ENCODE data around the gene ZNF584. TPM values are rescaled to one million over a fixed set of nuclear protein-coding genes. Genes with fewer than 3 reads are reported as not detected.

The ZNF584 gene
- polyA plus RNA-seq, 1 donor from 2014 or later = 29.6 TPM

GRCh38 chr19:58381460-58382212 lies 26.8 kb upstream of the ZNF584 start:
- Histone ChIP-seq H3F3A (ENCODE audit: insufficient read depth, low read length, poor library complexity, severe bottlenecking) (peaks cover 4% of the 10 kb centered on the region), H4K20me1 (ENCODE audit: insufficient read depth) (no peaks in the 10 kb centered on the region), H3K4me3 (ENCODE audit: low read length) (peak overlapping the region; percentile 78), H3K9me3 (ENCODE audit: low read length) (no peaks in the 10 kb centered on the region), H3K27ac (ENCODE audit: low read length) (peak overlapping the region; percentile 93), H3K9me2 (ENCODE audit: insufficient read depth, low read length) (no peaks in the 10 kb centered on the region), H3K27me3 (ENCODE audit: insufficient read depth, low read depth, low read length) (no peaks in the 10 kb centered on the region), H3K79me2 (replicated peaks; ENCODE audit: insufficient read depth, low read length) (no peaks in the 10 kb centered on the region), H3K4me2 (ENCODE audit: low read length) (peak overlapping the region; percentile 16), H2AFZ (ENCODE audit: low read depth, low read length) (no peak overlapping the region), H3K9ac (ENCODE audit: low read length) (peak overlapping the region; percentile 89), H3K36me3 (ENCODE audit: insufficient read depth, low read length) (no peaks in the 10 kb centered on the region)
- TF ChIP-seq REST (IDR thresholded peaks at IDR 0.05; ENCODE audit: borderline replicate concordance) (no peak), TAF1 (IDR thresholded peaks at IDR 0.05; ENCODE audit: low read depth) (no peak), POLR2AphosphoS5 (IDR thresholded peaks at IDR 0.05) (no peak), RAD21 (conservative IDR thresholded peaks at IDR 0.05) (no peak), MXI1 (conservative IDR thresholded peaks at IDR 0.05; ENCODE audit: poor library complexity, severe bottlenecking) (no peak), EP300 (conservative IDR thresholded peaks at IDR 0.05; ENCODE audit: poor library complexity, severe bottlenecking) (no peak), EZH2 (IDR thresholded peaks at IDR 0.05; ENCODE audit: borderline replicate concordance, insufficient read depth, low read length, poor library complexity, severe bottlenecking) (no peak), SMC3 (conservative IDR thresholded peaks at IDR 0.05; ENCODE audit: poor library complexity) (no peak)
- TF ChIP-seq, protein P1, sequence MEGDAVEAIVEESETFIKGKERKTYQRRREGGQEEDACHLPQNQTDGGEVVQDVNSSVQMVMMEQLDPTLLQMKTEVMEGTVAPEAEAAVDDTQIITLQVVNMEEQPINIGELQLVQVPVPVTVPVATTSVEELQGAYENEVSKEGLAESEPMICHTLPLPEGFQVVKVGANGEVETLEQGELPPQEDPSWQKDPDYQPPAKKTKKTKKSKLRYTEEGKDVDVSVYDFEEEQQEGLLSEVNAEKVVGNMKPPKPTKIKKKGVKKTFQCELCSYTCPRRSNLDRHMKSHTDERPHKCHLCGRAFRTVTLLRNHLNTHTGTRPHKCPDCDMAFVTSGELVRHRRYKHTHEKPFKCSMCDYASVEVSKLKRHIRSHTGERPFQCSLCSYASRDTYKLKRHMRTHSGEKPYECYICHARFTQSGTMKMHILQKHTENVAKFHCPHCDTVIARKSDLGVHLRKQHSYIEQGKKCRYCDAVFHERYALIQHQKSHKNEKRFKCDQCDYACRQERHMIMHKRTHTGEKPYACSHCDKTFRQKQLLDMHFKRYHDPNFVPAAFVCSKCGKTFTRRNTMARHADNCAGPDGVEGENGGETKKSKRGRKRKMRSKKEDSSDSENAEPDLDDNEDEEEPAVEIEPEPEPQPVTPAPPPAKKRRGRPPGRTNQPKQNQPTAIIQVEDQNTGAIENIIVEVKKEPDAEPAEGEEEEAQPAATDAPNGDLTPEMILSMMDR (IDR thresholded peaks at IDR 0.05; ENCODE audit: poor library complexity, severe bottlenecking) = no peak

DNA sequence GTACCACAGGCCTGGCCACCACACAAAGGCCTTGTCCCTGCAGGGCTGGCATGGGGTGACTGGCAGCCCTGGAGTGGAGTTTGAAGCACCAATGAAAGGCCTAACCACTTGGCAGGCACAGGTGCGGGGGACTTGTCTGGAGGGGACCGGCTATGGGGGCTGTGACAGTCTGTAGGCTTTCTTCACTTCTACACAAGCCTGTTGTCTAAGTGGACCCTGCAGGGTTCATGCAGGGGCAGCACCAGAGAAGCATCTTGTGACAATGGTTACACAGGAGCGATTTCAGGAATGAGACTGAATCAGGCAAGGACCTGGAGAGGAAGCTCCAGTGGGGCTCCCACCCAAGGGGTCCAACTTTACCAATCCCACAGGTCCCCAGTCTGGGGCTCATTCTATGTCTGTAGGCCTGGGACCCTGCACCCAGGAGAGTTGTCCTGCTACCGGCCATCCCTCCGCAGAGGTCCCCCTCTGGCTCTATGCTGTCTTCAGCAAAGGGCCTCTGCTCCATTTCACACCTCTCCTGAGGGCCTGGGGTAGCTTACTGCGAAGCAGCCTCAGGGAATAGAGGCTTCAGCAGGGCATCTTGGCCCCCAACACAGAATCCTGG lies 25.3 kb upstream of the ZNF584 start:
- Histone ChIP-seq H2AFZ (ENCODE audit: low read depth, low read length) (no peak overlapping the region), H3K27ac (ENCODE audit: low read length) (no peak overlapping the region), H3F3A (ENCODE audit: insufficient read depth, low read length, poor library complexity, severe bottlenecking) (peaks cover 4% of the 10 kb centered on the region), H3K4me2 (ENCODE audit: low read length) (no peak overlapping the region), H3K9me2 (ENCODE audit: insufficient read depth, low read length) (no peaks in the 10 kb centered on the region), H4K20me1 (ENCODE audit: insufficient read depth) (no peaks in the 10 kb centered on the region), H3K4me3 (ENCODE audit: low read length) (no peak overlapping the region), H3K27me3 (ENCODE audit: insufficient read depth, low read depth, low read length) (no peaks in the 10 kb centered on the region), H3K9me3 (ENCODE audit: low read length) (no peaks in the 10 kb centered on the region), H3K9ac (ENCODE audit: low read length) (no peak overlapping the region), H3K36me3 (ENCODE audit: insufficient read depth, low read length) (no peaks in the 10 kb centered on the region), H3K79me2 (replicated peaks; ENCODE audit: insufficient read depth, low read length) (peaks cover 10% of the 10 kb centered on the region)
- TF ChIP-seq EP300 (conservative IDR thresholded peaks at IDR 0.05; ENCODE audit: poor library complexity, severe bottlenecking) = no peak
- no peak for TF ChIP-seq POLR2AphosphoS5 (IDR thresholded peaks at IDR 0.05)
- TF ChIP-seq TAF1 (IDR thresholded peaks at IDR 0.05; ENCODE audit: low read depth) = no peak
- TF ChIP-seq REST (IDR thresholded peaks at IDR 0.05; ENCODE audit: borderline replicate concordance) = no peak
- no peak for TF ChIP-seq EZH2 (IDR thresholded peaks at IDR 0.05; ENCODE audit: borderline replicate concordance, insufficient read depth, low read length, poor library complexity, severe bottlenecking)
- no peak for TF ChIP-seq MXI1 (conservative IDR thresholded peaks at IDR 0.05; ENCODE audit: poor library complexity, severe bottlenecking)
- no peak for TF ChIP-seq SMC3 (conservative IDR thresholded peaks at IDR 0.05; ENCODE audit: poor library complexity)
- no peak for TF ChIP-seq RAD21 (conservative IDR thresholded peaks at IDR 0.05)
- TF ChIP-seq, protein P1 (IDR thresholded peaks at IDR 0.05; ENCODE audit: poor library complexity, severe bottlenecking) = no peak

Data from neural cell (in vitro differentiated cells).